Mucosa of rectum (tissue), 2 donors: ENCODE data around the gene LAMA4.

Source experiments
- H3K27ac ChIP-seq, 2 donors: one replicate each; pipeline ENCODE4 v1.7.0; 2013; ENCODE audit warnings: inconsistent platforms in 2 of 2, low read depth in 2 of 2, low read length in 2 of 2
- H3K27me3 ChIP-seq, 2 donors: one replicate each; pipeline ENCODE4 v1.7.0; 2013; ENCODE audit warnings: low read length in 2 of 2; ENCODE audit not compliant: control insufficient read depth in 2 of 2, insufficient read depth in 2 of 2
- H3K36me3 ChIP-seq, 2 donors: one replicate each; pipeline ENCODE4 v1.7.0; 2013; ENCODE audit warnings: low read length in 2 of 2; ENCODE audit not compliant: control insufficient read depth in 2 of 2, insufficient read depth in 2 of 2
- H3K4me1 ChIP-seq, 2 donors: one replicate each; pipeline ENCODE4 v1.7.0; 2013; ENCODE audit warnings: low read length in 2 of 2, mild to moderate bottlenecking in 1 of 2; ENCODE audit not compliant: control insufficient read depth in 2 of 2, insufficient read depth in 2 of 2
- H3K4me3 ChIP-seq, 2 donors: one replicate each; pipeline ENCODE4 v1.7.0; 2013; ENCODE audit warnings: low read length in 2 of 2
- H3K9ac ChIP-seq, 2 donors: one replicate each; pipeline ENCODE4 v1.7.0; 2013; ENCODE audit warnings: low read length in 2 of 2, low read depth in 1 of 2, mild to moderate bottlenecking in 1 of 2
- H3K9me3 ChIP-seq, 2 donors: one replicate each; pipeline ENCODE4 v1.7.0; 2013; ENCODE audit warnings: low read length in 2 of 2; ENCODE audit not compliant: control insufficient read depth in 2 of 2
- donor health status: healthy.
- donor health status: Normal muscosa, but diverticular disease.

The LAMA4 gene

GRCh38 chr6:112066606-112067005 lies 187.8 kb downstream of the LAMA4 start:
- Histone ChIP-seq H3K4me1 (no peaks in the 10 kb centered on the region), H3K36me3 (peaks cover 4% of the 10 kb centered on the region in 2 donors), H3K4me3 (no peak overlapping the region), H3K9me3 (no peaks in the 10 kb centered on the region), H3K27ac (no peak overlapping the region), H3K27me3 (no peaks in the 10 kb centered on the region), H3K9ac (no peak overlapping the region)

- Histone ChIP-seq H3K27ac (no peak overlapping the region), H3K4me3 (no peak overlapping the region), H3K27me3 (no peaks in the 10 kb centered on the region), H3K9me3 (no peaks in the 10 kb centered on the region), H3K4me1 (no peaks in the 10 kb centered on the region), H3K9ac (no peak overlapping the region), H3K36me3 (peaks cover 0 to 4% of the 10 kb centered on the region in 2 donors)
Measured at GRCh38 chr6:112065426-112065986, 188.9 kb downstream of the LAMA4 start.

- H3K4me3 ChIP-seq, result no peak overlapping the region
- H3K9ac ChIP-seq, result no peak overlapping the region
- H3K36me3 ChIP-seq, result no peaks in the 10 kb centered on the region
- no peak overlapping the region for H3K27ac ChIP-seq
- H3K9me3 ChIP-seq, result no peaks in the 10 kb centered on the region
- H3K4me1 ChIP-seq, result no peaks in the 10 kb centered on the region
- H3K27me3 ChIP-seq, result no peaks in the 10 kb centered on the region
Measured at GRCh38 chr6:112062966-112063365, 191.4 kb downstream of the LAMA4 start.

GRCh38 chr6:112061605-112062004 lies 192.8 kb downstream of the LAMA4 start:
- no peaks in the 10 kb centered on the region for H3K9me3 ChIP-seq
- no peaks in the 10 kb centered on the region for H3K27me3 ChIP-seq

More at GRCh38 chr6:112061605-112062004, 192.8 kb downstream of the LAMA4 start:
- H3K4me3 ChIP-seq, result no peak overlapping the region
- no peak overlapping the region for H3K27ac ChIP-seq
- no peaks in the 10 kb centered on the region for H3K4me1 ChIP-seq
- no peaks in the 10 kb centered on the region for H3K36me3 ChIP-seq
- H3K9ac ChIP-seq, result no peak overlapping the region
